MM.1S (cell line): ENCODE results near the gene NOP56.
A peak's percentile ranks its signal among the peaks of the same experiment; 100 is the strongest.

Source experiments
- DNase-seq: peaks from one replicate; pipeline ENCODE4 v3.0.0-alpha.2; 2015
- H2AFZ ChIP-seq: fragments of 300-600 bp; sonication (generic); 2 replicates; pipeline ENCODE4 v1.6.0; 2016; ENCODE audit warnings: antibody characterized with exemption, low read length
- H3F3A ChIP-seq: fragments of 300-600 bp; sonication (generic); 2 replicates; pipeline ENCODE4 v1.6.1; 2016; ENCODE audit warnings: mild to moderate bottlenecking, antibody characterized with exemption, low read length, moderate library complexity, mixed read lengths; ENCODE audit not compliant: insufficient read depth
- H3K27ac ChIP-seq: fragments of 300-600 bp; sonication (generic); 2 replicates; pipeline ENCODE4 v1.5.1; 2016; ENCODE audit warnings: mild to moderate bottlenecking, low read length
- H3K27me3 ChIP-seq: fragments of 300-600 bp; sonication (generic); replicated peaks from 2 replicates; pipeline ENCODE4 v1.6.0; 2016; ENCODE audit warnings: low read length; ENCODE audit not compliant: insufficient read depth
- H3K36me3 ChIP-seq: fragments of 300-600 bp; sonication (generic); replicated peaks from 2 replicates; pipeline ENCODE4 v1.6.1; 2016; ENCODE audit warnings: mild to moderate bottlenecking, low read length, mixed read lengths; ENCODE audit not compliant: insufficient read depth
- H3K4me1 ChIP-seq: fragments of 300-600 bp; sonication (generic); 2 replicates; pipeline ENCODE4 v1.6.1; 2016; ENCODE audit warnings: low read length, mixed read lengths
- H3K4me2 ChIP-seq: fragments of 300-600 bp; sonication (generic); 2 replicates; pipeline ENCODE4 v1.6.0; 2016; ENCODE audit warnings: low read depth, low read length
- H3K4me3 ChIP-seq: fragments of 300-600 bp; sonication (generic); 2 replicates; pipeline ENCODE4 v1.5.1; 2016; ENCODE audit warnings: low read length, mixed read lengths
- H3K79me2 ChIP-seq: fragments of 300-600 bp; sonication (generic); 2 replicates; pipeline ENCODE4 v1.6.1; 2016; ENCODE audit warnings: mixed run types, low read length, mixed read lengths
- H3K9ac ChIP-seq: fragments of 300-600 bp; sonication (generic); 2 replicates; pipeline ENCODE4 v1.6.1; 2016; ENCODE audit warnings: low read length, mixed read lengths
- H3K9me2 ChIP-seq: fragments of 300-600 bp; sonication (generic); replicated peaks from 2 replicates; pipeline ENCODE4 v1.6.1; 2016; ENCODE audit warnings: mild to moderate bottlenecking, low read length, mixed read lengths; ENCODE audit not compliant: insufficient read depth
- H3K9me3 ChIP-seq: fragments of 300-600 bp; sonication (generic); replicated peaks from 2 replicates; pipeline ENCODE4 v1.6.1; 2016; ENCODE audit warnings: mild to moderate bottlenecking, low read length, mixed read lengths; ENCODE audit not compliant: insufficient read depth
- H4K20me1 ChIP-seq: fragments of 300-600 bp; sonication (generic); 2 replicates; pipeline ENCODE4 v1.6.1; 2016; ENCODE audit warnings: mild to moderate bottlenecking, low read length, moderate library complexity, mixed read lengths; ENCODE audit not compliant: insufficient read depth
- EZH2 ChIP-seq: fragments of 300-600 bp; sonication (generic); optimal IDR thresholded peaks from 2 replicates; pipeline ENCODE3; 2017; ENCODE audit warnings: low read depth, mild to moderate bottlenecking, antibody characterized with exemption, low read length, mixed read lengths
- EZH2phosphoT487 ChIP-seq: fragments of 300-600 bp; sonication (generic); IDR thresholded peaks from 2 replicates; pipeline ENCODE4 v1.6.1; 2018; ENCODE audit warnings: antibody characterized with exemption, low read length
- TF ChIP-seq, protein P1 (sequence below): fragments of 300-600 bp; sonication (generic); IDR thresholded peaks from 2 replicates; pipeline ENCODE4 v1.5.1; 2016; ENCODE audit warnings: antibody characterized with exemption, low read length, mixed read lengths

Gene NOP56

DNA sequence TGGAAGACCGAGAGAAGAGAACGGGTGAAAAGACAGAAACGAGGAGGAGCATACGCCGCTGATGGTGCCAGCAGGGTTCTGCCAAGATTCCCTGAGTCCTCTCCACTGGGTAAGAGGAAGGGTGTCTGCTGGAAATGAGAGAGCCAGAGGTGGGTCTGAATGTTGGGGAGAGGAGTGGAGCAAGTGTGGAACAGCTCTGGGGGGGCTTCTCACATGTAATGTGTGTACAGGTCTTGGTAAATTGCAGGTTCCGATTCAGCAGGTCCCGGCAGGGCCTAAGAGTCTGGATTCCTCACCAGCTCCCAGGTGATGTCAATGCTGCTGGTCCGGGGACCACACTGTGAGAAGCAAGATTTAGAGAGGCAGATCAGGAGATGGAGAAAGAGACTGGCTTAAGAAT is 38.7 kb downstream of the NOP56 start:
- H3K9ac ChIP-seq: no peak overlapping the region
- no peaks in the 10 kb centered on the region for H3K79me2 ChIP-seq
- no peak overlapping the region for H3K4me2 ChIP-seq
- H2AFZ ChIP-seq: no peak overlapping the region
- H4K20me1 ChIP-seq: no peaks in the 10 kb centered on the region
- no peaks in the 10 kb centered on the region for H3K9me3 ChIP-seq
- H3K36me3 ChIP-seq: no peaks in the 10 kb centered on the region
- H3K27ac ChIP-seq: no peak overlapping the region
- H3K4me3 ChIP-seq: no peak overlapping the region
- peaks cover 10% of the 10 kb centered on the region for H3K27me3 ChIP-seq
- TF ChIP-seq, protein P1, sequence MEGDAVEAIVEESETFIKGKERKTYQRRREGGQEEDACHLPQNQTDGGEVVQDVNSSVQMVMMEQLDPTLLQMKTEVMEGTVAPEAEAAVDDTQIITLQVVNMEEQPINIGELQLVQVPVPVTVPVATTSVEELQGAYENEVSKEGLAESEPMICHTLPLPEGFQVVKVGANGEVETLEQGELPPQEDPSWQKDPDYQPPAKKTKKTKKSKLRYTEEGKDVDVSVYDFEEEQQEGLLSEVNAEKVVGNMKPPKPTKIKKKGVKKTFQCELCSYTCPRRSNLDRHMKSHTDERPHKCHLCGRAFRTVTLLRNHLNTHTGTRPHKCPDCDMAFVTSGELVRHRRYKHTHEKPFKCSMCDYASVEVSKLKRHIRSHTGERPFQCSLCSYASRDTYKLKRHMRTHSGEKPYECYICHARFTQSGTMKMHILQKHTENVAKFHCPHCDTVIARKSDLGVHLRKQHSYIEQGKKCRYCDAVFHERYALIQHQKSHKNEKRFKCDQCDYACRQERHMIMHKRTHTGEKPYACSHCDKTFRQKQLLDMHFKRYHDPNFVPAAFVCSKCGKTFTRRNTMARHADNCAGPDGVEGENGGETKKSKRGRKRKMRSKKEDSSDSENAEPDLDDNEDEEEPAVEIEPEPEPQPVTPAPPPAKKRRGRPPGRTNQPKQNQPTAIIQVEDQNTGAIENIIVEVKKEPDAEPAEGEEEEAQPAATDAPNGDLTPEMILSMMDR: no peak
- TF ChIP-seq EZH2 (no peak), EZH2phosphoT487 (no peak)
- no peaks in the 10 kb centered on the region; the same call in 1 of the 2 replicates for H3K4me1 ChIP-seq
- H3F3A ChIP-seq: peaks cover 7% of the 10 kb centered on the region; the same call in 1 of the 2 replicates
- DNase-seq: no peak
- H3K9me2 ChIP-seq: no peaks in the 10 kb centered on the region

DNA sequence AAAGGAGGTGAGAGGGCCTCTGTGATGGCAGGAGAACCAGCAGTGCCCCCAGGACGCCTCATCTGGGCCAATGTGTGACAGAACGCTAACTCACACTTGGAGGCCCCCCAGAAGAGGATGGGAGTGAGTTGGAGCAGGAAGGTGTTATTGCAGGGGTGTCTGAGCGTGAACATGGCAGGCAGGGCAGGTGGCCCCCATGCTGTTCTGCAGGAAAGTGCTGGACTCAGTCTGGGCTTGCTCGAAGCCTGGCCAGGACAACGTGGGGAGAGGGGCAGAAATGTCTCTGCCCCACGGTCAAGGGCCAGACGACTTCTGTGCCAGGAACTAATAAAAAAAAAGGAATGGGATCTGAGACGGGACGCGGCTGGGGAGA is 39.2 kb downstream of the NOP56 start:
- Histone ChIP-seq H3K9me3 (no peaks in the 10 kb centered on the region), H3K9me2 (no peaks in the 10 kb centered on the region), H3K27me3 (peaks cover 10% of the 10 kb centered on the region), H3K27ac (no peak overlapping the region), H3K79me2 (no peaks in the 10 kb centered on the region), H3F3A (peaks cover 7% of the 10 kb centered on the region; the same call in 1 of the 2 replicates), H3K4me3 (no peak overlapping the region), H4K20me1 (no peaks in the 10 kb centered on the region), H3K36me3 (no peaks in the 10 kb centered on the region), H3K4me2 (no peak overlapping the region), H2AFZ (no peak overlapping the region), H3K4me1 (no peaks in the 10 kb centered on the region; the same call in 1 of the 2 replicates), H3K9ac (no peak overlapping the region)
- no peak for TF ChIP-seq EZH2phosphoT487
- TF ChIP-seq, protein P1: no peak
- no peak for TF ChIP-seq EZH2
- no peak for DNase-seq

DNA sequence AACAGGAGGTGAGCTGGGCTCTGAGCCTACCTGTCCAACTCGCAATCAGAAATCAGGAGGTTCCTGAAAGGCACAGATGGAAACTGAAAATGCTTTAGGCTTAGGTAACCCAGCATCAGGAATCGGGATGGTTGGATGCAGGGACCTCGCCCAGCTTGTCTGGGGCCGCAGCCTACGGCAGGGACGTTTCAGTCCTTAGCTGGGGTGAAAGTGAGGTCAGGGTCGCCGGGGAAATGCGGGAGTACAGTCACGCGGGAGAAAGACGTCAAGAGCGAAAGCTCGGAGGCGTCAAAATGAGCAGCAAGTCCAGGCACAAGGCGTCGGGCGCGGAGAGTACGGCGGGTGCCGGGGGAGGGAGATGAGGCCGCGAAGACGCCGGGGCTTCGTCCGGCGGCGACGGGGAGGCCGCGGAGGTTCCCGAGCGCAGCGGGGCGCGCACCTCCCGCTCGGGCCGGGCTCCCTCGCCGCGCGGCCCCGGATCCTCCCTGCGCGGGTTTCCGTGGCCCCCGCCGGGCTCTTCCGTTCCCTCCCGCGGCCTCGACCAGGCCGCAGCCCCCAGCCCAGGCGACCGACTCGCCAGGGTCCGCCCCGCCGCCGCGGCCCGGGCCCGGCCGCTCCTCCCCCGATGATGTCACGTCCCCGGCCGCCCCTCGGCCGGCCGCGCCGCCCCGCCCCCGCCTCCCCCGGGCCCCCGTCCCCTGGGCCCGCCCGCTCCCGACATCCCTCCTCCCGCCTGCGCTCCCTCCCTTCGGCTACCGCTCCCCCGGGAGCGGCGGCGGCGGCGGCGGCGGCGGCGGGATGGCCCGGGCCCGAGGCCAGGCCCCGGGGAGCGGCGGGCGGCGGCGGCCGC is 39.8 kb downstream of the NOP56 start, which contains the start of gene EBF4:
EBF4 (plus strand) TSS at position 745 of the 850 bp plus-strand sequence. CDS start 866 bp downstream, outside the sequence.
- peaks cover 7% of the 10 kb centered on the region; the same call in 1 of the 2 replicates for H3F3A ChIP-seq
- H3K4me3 ChIP-seq: peak within 1 kb of the TSS; percentile 29; the same call in 1 of the 2 replicates
- DNase-seq: peak; percentile 17
- H3K9me2 ChIP-seq: no peaks in the 10 kb centered on the region
- H4K20me1 ChIP-seq: no peaks in the 10 kb centered on the region
- peaks cover 10% of the 10 kb centered on the region for H3K27me3 ChIP-seq
- no peak within 1 kb of the TSS for H2AFZ ChIP-seq
- H3K4me1 ChIP-seq: no peaks in the 10 kb centered on the region; the same call in 1 of the 2 replicates
- TF ChIP-seq EZH2 (no peak), EZH2phosphoT487 (no peak)
- TF ChIP-seq, protein P1: no peak
- H3K4me2 ChIP-seq: peak within 1 kb of the TSS; percentile 41
- H3K27ac ChIP-seq: no peak within 1 kb of the TSS
- no peak within 1 kb of the TSS for H3K9ac ChIP-seq
- H3K79me2 ChIP-seq: no peaks in the 10 kb centered on the region
- no peaks in the 10 kb centered on the region for H3K9me3 ChIP-seq
- no peaks in the 10 kb centered on the region for H3K36me3 ChIP-seq
